GM19239 (cell line): Measurements from ENCODE around the gene PRKN.

Experiments used
- DNase-seq: peaks from one replicate; pipeline ENCODE4 v3.0.0; 2011; ENCODE audit warnings: low spot score; ENCODE audit not compliant: insufficient read length
- FAIRE-seq: peaks from 2 replicates; lab custom pipeline; 2011; peaks lifted over from hg19 to GRCh38; lab: Jason Lieb, UNC

The PRKN gene

DNA sequence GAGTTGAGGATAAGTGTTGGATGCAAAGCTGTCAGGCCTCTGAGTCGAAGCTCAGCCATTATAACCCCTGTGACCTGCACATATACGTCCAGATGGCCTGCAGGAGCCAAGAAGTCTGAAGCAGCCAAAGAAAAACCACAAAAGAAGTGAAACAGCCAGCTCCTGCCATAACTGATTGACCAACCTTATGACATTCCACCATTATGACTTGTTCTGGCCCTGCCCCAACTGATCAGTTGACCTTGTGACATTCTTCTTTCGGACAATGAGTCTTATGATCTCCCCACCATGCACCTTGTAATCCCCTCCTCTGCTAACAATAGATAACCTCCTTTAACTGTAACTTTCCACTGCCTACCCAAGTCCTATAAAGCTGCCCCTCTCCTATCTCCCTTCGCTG lies 1320.0 kb downstream of the PRKN start:
- FAIRE-seq (no peak), DNase-seq (no peak)

DNA sequence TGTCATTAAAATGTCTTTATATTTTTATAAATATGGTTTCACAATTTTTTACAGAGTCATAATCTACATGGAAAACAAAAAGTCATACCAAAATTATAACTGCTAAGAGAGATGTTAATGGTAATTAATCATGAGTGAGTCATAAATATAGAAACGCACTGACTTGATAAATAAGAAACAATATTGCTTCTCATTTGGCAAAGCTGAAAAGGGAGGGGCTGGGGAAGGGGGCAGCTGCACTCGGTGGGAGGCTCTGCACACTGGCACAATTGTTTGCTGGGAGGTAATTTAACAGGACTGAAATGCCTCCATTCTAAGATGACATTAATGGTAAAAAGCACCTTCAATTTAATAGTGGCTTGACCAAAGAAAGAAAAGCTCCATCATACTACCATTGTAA lies 1320.5 kb downstream of the PRKN start:
- FAIRE-seq (no peak), DNase-seq (no peak)

DNA sequence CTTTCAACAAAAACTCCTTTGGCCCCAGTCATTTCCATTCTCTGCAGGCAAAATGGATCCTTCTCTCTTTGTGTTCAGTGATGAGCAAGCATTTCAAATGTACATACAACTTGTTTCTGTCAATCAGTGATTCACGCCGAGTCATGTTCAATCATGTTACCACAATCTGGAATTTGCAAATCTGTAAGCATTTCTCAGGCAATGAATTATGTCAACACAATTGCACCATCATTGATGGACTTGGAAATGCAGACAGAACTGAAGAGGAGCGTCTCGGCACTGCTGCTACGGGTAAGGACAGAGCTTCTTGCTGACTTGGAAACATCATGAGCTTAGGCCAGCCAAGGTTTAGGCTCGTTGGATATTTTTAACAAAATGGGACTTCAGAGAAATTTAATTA lies 1320.9 kb downstream of the PRKN start:
- DNase-seq = no peak
- no peak for FAIRE-seq

DNA sequence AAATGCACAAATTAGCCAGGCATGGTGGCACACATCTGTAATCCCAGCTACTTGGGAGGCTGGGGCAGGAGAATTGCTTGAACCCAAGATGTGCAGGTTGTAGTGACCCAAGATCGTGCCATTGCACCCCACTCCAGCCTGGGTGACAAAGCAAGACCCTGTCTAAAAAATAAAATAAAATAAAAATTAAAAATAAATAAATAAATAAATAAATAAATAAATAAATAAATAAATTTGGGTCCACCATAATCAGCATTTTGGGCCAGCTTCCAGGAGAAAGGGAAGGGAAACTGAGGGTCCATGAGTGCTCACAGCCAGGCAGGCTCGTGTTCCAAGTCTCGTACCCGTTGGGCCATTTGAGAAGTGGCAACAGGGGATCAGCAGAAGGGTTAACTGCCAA lies 1322.1 kb downstream of the PRKN start:
- FAIRE-seq = no peak
- no peak for DNase-seq

DNA sequence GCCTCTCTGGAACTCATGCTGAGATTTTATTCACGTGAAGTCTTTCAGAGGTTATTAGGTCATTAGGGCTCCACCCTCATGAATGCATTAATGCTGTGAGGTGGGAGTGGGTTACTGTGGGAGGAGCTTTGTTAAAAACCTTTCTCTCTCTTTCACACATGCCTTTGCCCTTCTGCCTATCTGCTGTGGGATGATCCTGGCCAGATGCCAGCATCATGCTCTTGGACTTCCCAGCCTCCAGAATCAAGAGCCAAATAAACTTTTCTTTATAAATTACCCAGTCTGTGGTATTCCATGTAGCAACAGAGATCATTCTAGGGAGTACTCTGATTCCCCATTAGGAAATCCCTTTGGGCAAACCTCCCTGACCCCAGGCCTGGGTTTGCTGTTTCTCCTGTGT lies 1323.8 kb downstream of the PRKN start:
- DNase-seq (no peak), FAIRE-seq (no peak)

DNA sequence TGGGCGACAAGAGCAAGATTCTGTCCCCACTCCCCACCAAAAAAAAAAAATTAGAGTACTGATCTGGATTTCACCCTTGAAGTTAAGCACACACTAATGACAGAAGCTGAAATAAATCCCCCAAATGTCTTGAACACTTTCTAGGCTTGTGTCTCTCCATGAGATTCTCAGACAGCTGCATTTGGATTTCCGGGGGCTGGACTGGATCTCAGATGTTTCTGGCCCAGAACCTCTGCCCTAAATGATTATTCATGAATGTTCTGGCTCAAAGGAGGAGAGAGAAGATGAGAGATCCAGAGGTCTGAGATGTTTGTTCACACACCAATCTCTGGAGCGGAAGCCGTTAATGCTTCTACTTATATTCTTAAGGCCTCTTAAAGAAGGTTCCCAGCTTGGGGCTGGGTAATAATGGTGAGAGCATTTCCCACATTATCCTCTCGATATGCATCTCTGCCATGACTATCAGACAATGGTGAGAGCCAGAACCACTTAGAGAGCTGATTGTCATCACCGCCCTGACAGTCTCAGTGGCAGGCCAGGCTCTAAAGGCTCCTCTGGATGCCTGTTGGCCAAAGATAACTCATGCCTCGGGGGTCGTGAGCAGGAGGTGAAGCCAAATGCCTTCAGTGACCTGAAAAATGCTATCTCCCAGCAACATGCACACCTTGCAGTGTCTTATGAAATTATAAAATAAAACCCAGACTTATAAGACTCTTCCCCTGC lies 1325.8 kb downstream of the PRKN start:
- FAIRE-seq (no peak), DNase-seq (no peak)

DNA sequence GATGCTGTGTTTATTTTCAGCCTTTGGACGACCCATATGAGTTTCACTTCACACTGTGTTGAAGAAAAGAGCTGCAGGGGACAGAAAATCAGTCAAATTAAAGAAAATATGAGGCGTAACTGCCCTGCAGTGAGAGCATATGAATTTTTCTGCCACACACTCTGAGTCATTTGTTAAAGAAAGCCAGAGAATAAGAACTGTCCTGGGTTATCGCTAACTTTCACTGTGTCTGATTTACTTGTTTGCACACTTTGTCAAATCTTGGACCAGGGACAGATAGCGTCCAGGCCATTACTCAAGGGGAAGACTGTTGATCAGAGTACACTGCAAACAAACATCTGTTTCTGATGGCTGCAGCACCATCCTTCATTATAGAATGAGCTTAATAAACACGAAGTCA lies 1326.9 kb downstream of the PRKN start:
- FAIRE-seq = no peak
- DNase-seq = no peak

DNA sequence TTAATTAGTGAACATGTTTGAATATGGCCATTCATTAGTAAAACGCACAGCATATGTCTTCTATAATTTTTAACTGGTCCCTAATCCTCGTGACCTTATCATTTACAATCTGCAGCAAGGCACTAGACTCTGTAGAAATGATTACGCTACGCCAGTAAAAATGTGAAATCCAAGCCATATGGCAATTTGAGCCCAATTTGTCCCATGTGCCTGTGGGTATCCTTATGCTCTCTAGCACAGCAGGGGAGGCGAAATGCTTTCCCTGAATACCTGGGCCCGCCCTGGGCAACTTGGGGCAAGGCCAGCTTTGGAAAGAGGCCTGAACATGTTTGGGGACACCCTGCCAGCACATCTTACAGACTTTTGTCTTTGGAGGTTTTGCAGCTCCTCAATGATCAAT lies 1331.0 kb downstream of the PRKN start:
- DNase-seq (no peak), FAIRE-seq (no peak)

DNA sequence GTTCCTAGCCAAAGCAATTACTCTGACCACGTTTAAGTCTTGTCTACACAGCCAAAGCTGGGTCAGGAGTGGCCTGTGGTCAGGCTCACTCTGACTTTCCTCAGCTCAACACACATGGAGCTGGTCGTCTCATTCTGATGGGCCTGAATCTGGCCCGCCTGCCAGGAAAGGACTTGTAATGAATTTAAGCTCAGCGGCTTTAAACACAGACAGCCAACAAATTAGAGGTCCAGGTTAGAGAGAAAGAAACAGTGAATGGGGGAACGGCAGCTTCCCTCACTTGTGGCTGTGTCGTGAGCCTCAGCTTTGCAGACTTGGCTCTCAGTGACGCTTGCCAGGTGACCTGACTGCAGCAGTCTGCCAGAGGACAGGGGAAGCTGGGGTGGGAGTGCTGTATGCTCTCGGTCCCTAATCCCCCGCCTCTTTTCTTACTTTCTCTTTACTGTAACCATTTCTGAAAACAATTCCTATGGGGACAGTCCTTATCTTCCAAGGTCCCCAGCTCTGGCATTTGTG lies 1331.8 kb downstream of the PRKN start:
- FAIRE-seq (no peak), DNase-seq (no peak)

DNA sequence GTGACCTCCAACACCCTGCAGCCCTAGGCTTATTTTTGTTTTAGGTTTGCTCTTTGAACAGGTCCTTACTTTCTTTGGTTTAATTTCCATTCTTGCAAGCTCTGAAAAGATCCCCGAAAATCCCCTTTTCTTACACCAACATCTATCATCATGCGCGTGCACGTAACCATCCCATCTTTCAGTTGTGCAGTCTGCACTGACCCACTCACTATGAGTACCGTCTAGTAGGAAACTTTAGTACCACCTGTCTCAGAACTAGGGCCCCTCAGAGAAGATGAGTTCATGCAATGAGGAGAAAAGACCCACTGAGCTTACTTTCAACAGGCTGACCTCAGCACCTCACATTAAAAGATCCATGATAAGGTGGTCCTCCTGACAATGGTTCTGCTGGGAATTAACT lies 1333.1 kb downstream of the PRKN start:
- FAIRE-seq = no peak
- DNase-seq = no peak

DNA sequence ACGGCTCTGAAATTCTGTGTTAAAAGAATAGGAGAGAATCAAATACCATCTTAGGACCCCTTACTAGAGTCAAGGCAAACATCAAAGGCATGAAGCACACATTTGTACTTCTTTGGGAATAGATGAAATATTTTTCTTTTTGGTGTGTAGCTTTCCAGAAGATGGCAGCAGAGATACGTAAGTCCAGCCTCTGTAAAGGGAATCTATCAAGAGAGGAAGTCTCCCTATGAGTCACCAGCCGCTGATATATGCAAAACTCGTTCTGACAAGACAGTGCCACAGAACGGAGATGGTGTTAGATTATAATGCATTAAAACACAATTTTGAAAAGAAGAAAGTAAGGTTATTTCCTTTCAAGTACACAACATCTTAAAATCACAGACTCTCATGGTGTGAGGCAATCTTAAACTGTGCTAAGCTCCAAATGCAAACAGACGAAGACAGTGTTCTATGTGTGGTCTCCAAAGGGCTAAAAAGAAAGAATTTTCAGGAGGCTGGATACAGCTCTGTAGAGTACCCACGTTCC lies 1333.7 kb downstream of the PRKN start:
- DNase-seq (peak; percentile 59), FAIRE-seq (peak; percentile 84)

DNA sequence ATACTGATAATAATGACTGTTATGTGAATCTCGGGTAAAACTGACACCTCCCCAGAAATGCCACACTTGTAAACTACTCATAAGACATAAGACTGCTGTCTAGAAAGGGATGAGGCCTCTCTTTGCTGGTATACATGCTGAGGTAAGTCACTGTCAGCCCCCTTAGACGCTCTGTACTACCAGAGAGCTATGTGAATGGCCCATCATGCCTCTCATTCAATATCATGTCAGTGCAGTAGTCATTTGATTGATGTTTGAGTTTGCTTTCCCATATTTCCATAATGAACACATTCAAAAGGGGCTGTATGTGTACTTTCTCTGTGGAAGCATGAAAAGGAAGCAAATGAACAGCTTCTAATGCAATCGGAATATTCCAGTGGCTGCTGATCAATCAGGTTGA lies 1334.3 kb downstream of the PRKN start:
- DNase-seq (no peak), FAIRE-seq (no peak)

DNA sequence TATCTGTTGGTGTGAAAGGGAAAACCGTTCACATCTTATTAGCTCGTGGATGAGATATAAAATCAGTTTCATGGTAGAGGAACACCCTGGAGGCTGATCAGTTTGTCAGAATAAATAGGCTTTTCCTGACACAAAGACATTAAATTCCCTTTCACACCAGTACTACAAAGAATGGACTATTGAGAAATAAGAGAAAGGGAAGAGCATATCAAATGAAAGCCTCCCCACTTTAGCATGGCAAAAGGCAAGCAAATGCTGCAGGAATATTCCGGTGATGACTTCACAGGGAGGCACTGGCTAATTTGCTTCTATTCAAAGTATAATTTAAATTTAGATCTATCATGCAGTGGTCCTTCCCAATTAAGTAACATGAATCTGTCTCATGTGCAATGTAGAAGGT lies 1337.8 kb downstream of the PRKN start:
- FAIRE-seq = no peak

DNA sequence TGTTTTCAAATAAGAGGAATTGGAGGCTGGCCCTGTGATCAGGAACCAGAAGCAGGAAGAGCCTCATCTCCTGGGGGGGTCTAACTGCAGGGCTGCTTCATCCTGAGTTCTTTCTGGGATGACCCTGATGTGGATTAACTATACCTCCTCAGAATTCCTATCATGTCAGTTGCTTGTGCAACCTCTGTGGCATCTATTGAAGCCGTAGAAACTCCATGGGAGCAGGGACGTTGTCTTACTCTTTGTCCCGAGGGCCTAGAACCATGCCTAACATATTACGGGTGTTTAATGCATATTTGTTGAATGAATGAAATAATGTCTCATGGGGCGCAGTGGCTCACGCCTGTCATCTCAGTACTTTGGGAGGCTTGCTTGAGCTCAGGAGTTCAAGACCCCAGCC lies 1343.6 kb downstream of the PRKN start:
- DNase-seq = no peak
- FAIRE-seq = no peak

More for the DNA sequence above, 1337.8 kb downstream of the PRKN start:
- no peak for DNase-seq

DNA sequence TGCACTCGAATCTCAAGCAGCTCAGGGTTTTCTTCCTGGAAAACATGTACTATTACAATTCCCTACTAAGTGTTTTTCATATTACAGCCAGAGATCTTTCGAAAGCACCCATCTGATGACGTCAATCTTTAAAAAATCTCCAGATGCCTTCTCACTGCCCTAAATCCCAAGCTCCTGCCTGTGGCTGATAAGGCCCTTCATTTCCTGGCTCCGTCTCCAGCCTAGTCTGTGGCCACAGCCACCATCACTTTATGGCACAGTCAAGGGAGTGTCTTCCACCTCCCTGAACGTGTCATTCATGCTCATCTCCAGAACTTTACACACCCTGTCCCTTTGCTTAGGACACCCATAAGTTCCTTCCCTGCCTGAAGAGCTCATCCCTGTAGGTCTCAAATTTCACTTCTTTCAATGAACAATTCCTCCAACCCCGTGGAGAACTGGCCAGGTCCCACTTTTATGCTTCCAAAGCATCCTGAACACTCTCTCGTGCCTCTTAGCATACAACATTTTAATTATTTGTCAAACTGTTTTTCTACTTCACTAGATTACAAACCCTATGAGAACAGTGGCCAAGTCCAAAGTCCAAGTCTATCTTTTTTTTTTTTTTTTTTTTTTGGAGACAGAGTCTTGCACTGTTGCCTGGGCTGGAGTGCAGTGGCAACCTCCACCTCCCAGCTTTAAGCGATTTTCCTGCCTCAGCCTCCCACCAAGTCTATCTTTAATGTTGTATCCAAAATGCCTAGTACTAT lies 1347.6 kb downstream of the PRKN start:
- FAIRE-seq = no peak
- DNase-seq = no peak

DNA sequence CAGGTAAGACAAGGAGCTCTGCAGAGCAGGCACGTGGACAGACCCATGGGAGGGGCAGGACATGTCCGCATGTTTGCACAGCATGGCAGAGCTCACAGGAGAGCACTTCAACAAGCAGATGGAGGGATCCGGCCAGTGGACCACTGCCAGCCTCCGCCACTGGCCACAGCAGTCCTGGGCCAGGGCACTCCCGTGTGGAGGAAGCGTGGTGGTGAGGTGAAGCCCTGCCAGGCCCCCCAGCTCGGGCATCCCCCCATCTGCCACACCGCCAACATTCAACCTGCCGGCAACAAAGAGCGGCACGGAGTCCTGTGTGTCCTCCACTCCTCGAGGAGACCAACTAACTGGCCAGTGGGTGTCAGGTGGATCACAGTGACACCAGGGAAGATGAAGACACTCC lies 1349.5 kb downstream of the PRKN start:
- no peak for FAIRE-seq

DNA sequence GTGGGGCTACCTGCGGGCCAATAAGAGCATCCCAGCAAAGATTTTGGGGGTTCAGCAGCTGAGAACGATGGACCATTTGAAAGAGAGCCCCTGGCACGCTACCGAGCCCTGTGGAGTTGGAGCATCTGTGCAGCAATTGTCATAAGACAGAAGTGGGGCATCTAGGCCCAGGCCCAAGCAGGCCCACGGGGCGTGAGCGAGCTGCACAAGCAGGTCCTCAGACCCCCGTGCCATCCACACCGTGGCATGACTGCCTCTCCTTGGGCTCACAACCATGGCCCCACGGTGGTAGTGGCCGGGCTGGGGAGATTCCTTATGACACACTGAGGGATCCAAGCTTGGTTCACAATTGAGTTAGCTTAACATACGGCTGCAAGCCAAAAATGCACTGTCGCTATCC lies 1350.5 kb downstream of the PRKN start:
- DNase-seq (no peak), FAIRE-seq (no peak)

More for the DNA sequence above, 1349.5 kb downstream of the PRKN start:
- DNase-seq = no peak

DNA sequence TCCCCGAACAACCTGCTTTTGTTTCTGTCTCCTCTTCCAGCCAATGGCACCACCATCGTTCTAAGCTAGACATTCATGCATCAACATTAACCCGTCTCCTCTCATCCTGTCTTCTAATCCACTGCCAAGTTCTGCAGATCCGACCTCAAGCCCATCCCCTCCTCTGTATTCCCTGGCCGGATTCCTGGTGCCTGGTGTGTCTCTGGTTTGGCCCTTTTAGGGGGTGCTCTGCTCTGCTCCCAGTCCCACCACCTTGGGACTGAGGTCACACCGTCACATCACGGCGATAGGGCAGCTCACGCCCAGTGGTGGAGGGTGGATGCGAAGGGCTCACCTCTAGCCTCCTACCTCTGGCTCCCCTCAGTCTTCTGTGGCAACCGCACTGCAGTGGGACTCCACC lies 1351.2 kb downstream of the PRKN start:
- no peak for DNase-seq
- FAIRE-seq = no peak

DNA sequence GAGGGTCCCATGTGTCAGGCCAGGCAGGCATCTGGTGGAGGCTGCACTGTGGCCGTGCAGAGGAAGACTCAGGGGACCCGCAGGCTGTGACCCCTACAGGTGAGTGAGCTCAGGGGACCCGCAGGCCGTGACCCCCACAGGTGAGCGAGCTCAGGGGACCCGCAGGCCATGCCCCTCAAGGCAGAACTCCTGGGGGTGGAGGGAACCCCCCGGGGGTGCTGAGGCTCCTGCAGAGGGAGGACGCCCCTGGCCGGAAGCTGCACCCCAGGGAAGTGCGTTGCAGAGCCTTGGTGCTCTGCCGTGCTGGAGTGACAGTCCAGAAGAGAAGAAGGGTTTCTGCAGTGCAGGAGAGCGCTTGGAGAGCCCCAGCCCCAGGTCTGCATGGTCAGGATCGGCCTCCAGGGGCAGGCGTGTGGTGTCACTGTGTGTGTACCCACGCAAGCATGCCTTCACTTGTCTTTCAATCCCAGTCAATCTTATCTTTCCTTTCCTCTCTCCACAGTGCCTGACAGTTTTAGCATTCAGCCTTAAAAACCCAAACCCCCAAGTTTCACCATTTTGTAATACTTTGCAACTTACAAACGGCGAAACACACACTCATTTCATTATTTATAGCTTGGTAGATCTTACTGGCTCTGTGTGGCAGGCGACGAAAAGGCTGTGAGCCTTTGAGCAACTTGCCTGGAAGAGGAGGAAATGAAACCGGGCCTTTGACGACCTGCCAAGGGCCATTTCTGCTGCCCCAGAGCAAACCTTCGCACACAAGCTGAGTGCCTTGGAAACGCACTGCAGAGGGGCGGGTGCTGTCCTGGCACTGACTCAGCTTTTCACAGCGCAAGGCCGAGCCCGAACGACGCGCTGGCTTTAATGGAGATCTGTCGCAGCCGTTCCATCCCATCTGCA lies 1352.3 kb downstream of the PRKN start:
- no peak for DNase-seq
- no peak for FAIRE-seq

DNA sequence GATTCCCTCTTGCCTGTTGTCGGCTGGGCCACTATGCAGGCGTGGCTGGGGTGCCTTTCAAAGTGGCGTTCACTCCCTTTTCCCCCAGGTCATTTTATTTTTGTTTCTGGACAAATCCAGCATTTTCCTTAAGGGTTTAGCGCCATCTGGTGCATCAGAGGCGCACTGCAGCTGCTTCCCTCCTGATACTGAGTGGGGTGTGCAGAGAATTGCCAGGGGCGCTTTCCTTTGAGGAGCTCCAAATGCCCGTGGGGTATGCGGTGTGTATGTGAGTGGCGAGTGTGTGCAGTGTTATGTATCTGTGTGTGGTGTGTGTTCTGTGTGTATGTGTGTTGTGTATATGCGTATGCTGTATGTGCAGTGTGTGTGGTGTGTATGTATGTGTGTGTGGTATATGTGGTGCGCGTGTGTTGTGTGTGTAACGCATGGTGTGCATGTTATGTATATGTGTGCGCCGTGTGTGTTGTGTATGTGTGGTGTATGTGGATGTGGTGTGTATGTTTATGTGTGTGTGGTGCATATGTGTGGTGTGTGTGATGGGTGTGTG lies 1353.6 kb downstream of the PRKN start:
- FAIRE-seq (peak; percentile 92), DNase-seq (peak; percentile 46)
